ENCODE data around the gene VPS8.

VPS8 gene

DNA sequence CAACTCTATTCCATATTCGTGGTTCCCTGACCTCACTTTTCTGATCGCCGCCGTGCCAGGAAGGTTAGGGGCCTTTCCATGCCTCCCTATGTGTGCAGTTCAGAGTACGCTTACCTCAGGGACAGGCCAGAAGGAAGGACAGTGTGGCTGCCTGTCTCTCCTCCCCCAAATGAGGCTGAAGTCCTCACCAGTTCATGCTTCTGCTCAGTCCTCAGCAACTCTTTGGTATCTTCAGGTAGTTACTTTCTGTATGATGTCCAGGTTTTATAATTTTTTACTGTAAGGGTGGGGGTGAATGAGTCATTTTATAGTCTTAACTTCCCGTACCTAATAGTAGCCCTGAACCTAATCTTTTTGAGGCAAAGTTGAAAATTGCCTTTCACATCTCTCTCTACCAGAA lies 98.7 kb downstream of the VPS8 start:
- Histone ChIP-seq H3K9me3 (ENCODE audit: control insufficient read depth, insufficient read depth, low read depth, low read length) (no peaks in the 10 kb centered on the region), H3K4me1 (ENCODE audit: control insufficient read depth, insufficient read depth, low read length) (no peaks in the 10 kb centered on the region), H3K36me3 (ENCODE audit: control insufficient read depth in 2 of 2, insufficient read depth in 1 of 2, low read length in 2 of 2) (peaks cover 0 to 7% of the 10 kb centered on the region in 2 experiments; a peak in 1 of 3 replicates), H3K27ac (ENCODE audit: extremely low read depth, low read depth, low read length) (no peak overlapping the region), H3K4me3 (ENCODE audit: low read depth, low read length) (no peak overlapping the region)
- ChIA-PET CTCF (no interaction called here), POLR2A (no interaction called here)
- TF ChIP-seq ZNF571 (tag by site-specific recombination; IDR thresholded peaks at IDR 0.05) = no peak
- TF ChIP-seq, protein P1, sequence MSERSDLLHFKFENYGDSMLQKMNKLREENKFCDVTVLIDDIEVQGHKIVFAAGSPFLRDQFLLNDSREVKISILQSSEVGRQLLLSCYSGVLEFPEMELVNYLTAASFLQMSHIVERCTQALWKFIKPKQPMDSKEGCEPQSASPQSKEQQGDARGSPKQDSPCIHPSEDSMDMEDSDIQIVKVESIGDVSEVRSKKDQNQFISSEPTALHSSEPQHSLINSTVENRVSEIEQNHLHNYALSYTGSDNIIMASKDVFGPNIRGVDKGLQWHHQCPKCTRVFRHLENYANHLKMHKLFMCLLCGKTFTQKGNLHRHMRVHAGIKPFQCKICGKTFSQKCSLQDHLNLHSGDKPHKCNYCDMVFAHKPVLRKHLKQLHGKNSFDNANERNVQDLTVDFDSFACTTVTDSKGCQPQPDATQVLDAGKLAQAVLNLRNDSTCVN (tag by site-specific recombination; optimal IDR thresholded peaks at IDR 0.05) = no peak
- TF ChIP-seq IKZF3 (tag by site-specific recombination; IDR thresholded peaks at IDR 0.05) = no peak
- TF ChIP-seq ZBTB20 (tag by site-specific recombination; IDR thresholded peaks at IDR 0.05) = no peak
- no peak for TF ChIP-seq ZNF560 (tag by site-specific recombination; IDR thresholded peaks at IDR 0.05; ENCODE audit: borderline replicate concordance)
- TF ChIP-seq, protein P2, sequence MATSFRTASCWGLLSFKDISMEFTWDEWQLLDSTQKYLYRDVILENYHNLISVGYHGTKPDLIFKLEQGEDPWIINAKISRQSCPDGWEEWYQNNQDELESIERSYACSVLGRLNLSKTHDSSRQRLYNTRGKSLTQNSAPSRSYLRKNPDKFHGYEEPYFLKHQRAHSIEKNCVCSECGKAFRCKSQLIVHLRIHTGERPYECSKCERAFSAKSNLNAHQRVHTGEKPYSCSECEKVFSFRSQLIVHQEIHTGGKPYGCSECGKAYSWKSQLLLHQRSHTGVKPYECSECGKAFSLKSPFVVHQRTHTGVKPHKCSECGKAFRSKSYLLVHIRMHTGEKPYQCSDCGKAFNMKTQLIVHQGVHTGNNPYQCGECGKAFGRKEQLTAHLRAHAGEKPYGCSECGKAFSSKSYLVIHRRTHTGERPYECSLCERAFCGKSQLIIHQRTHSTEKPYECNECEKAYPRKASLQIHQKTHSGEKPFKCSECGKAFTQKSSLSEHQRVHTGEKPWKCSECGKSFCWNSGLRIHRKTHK (tag by site-specific recombination; IDR thresholded peaks at IDR 0.05) = no peak
- TF ChIP-seq, protein P3, sequence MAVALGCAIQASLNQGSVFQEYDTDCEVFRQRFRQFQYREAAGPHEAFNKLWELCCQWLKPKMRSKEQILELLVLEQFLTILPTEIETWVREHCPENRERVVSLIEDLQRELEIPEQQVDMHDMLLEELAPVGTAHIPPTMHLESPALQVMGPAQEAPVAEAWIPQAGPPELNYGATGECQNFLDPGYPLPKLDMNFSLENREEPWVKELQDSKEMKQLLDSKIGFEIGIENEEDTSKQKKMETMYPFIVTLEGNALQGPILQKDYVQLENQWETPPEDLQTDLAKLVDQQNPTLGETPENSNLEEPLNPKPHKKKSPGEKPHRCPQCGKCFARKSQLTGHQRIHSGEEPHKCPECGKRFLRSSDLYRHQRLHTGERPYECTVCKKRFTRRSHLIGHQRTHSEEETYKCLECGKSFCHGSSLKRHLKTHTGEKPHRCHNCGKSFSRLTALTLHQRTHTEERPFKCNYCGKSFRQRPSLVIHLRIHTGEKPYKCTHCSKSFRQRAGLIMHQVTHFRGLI (tag by site-specific recombination; IDR thresholded peaks at IDR 0.05) = no peak
- TF ChIP-seq ZNF530 (tag by site-specific recombination; IDR thresholded peaks at IDR 0.05; ENCODE audit: low read depth) = no peak

DNA sequence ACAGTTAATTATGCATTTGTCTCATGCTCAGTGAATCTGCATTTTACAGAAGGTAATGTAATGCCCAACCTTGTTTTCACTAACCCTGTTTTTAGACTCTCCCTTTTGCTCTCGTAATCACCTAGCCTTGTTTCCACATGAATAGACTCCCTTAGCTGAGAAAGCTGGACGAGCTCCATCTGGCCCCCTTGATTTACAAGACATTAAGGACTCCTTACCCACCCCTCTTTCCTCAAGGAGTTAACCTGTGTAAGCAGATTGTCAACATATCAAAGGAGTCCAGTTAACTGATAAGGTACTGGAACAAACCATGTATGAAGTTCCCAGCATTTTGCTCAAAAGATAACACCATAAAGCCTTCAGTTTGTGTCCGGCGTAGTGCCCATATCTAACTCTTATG lies 99.6 kb downstream of the VPS8 start:
- H3K36me3 ChIP-seq (ENCODE audit: control insufficient read depth in 2 of 2, insufficient read depth in 1 of 2, low read length in 2 of 2) = peaks cover 0 to 11% of the 10 kb centered on the region in 2 experiments; a peak in 1 of 3 replicates
- no peaks in the 10 kb centered on the region for H3K9me3 ChIP-seq (ENCODE audit: control insufficient read depth, insufficient read depth, low read depth, low read length)
- no peak overlapping the region for H3K27ac ChIP-seq (ENCODE audit: extremely low read depth, low read depth, low read length)
- ChIA-PET POLR2A (no interaction called here), CTCF (no interaction called here)
- H3K4me3 ChIP-seq (ENCODE audit: low read depth, low read length) = no peak overlapping the region
- H3K4me1 ChIP-seq (ENCODE audit: control insufficient read depth, insufficient read depth, low read length) = no peaks in the 10 kb centered on the region
- TF ChIP-seq ZNF530 (tag by site-specific recombination; IDR thresholded peaks at IDR 0.05; ENCODE audit: low read depth) = no peak
- TF ChIP-seq ZNF214 (tag by site-specific recombination; IDR thresholded peaks at IDR 0.05; ENCODE audit: borderline replicate concordance) = no peak
- TF ChIP-seq ZNF426 (tag by site-specific recombination; IDR thresholded peaks at IDR 0.05) = no peak
- TF ChIP-seq, protein P4, sequence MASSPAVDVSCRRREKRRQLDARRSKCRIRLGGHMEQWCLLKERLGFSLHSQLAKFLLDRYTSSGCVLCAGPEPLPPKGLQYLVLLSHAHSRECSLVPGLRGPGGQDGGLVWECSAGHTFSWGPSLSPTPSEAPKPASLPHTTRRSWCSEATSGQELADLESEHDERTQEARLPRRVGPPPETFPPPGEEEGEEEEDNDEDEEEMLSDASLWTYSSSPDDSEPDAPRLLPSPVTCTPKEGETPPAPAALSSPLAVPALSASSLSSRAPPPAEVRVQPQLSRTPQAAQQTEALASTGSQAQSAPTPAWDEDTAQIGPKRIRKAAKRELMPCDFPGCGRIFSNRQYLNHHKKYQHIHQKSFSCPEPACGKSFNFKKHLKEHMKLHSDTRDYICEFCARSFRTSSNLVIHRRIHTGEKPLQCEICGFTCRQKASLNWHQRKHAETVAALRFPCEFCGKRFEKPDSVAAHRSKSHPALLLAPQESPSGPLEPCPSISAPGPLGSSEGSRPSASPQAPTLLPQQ (tag by site-specific recombination; IDR thresholded peaks at IDR 0.05) = no peak
- TF ChIP-seq, protein P5, sequence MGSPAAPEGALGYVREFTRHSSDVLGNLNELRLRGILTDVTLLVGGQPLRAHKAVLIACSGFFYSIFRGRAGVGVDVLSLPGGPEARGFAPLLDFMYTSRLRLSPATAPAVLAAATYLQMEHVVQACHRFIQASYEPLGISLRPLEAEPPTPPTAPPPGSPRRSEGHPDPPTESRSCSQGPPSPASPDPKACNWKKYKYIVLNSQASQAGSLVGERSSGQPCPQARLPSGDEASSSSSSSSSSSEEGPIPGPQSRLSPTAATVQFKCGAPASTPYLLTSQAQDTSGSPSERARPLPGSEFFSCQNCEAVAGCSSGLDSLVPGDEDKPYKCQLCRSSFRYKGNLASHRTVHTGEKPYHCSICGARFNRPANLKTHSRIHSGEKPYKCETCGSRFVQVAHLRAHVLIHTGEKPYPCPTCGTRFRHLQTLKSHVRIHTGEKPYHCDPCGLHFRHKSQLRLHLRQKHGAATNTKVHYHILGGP (tag by site-specific recombination; IDR thresholded peaks at IDR 0.05) = no peak
- TF ChIP-seq ZNF16 (tag by site-specific recombination; IDR thresholded peaks at IDR 0.05; ENCODE audit: low read depth) = no peak
- TF ChIP-seq ZNF830 (tag by site-specific recombination; IDR thresholded peaks at IDR 0.05; ENCODE audit: low read depth) = no peak

DNA sequence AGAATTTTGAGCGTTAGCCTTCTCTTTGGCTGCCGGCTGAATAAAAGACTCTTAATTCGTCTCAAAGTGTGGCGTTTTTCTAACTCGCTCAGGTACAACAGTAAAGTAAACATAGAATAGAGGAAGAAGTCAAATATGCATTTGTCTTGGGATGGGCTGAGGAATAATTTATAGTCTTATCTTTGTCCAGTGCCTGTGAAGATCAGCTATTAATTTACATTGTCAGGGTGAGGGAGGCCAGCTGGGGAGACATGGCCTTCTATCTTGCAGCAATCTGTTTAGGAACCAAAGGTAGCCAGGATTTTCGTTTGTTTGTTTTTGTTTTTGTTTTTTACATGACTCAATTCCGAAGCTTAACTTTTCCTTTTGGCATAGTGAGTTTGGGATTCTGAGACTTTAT lies 100.2 kb downstream of the VPS8 start:
- peaks cover 0 to 16% of the 10 kb centered on the region in 2 experiments; a peak in 1 of 3 replicates for H3K36me3 ChIP-seq (ENCODE audit: control insufficient read depth in 2 of 2, insufficient read depth in 1 of 2, low read length in 2 of 2)
- ChIA-PET CTCF (no interaction called here), POLR2A (no interaction called here)
- no peak overlapping the region for H3K4me3 ChIP-seq (ENCODE audit: low read depth, low read length)
- H3K27ac ChIP-seq (ENCODE audit: extremely low read depth, low read depth, low read length) = no peak overlapping the region
- H3K9me3 ChIP-seq (ENCODE audit: control insufficient read depth, insufficient read depth, low read depth, low read length) = no peaks in the 10 kb centered on the region
- no peaks in the 10 kb centered on the region for H3K4me1 ChIP-seq (ENCODE audit: control insufficient read depth, insufficient read depth, low read length)
- no peak for TF ChIP-seq ZNF19 (tag by site-specific recombination; IDR thresholded peaks at IDR 0.05; ENCODE audit: low read depth)
- no peak for TF ChIP-seq SCRT1 (tag by site-specific recombination; IDR thresholded peaks at IDR 0.05; ENCODE audit: borderline replicate concordance)
- no peak for TF ChIP-seq ZNF423 (tag by site-specific recombination; IDR thresholded peaks at IDR 0.05)
- no peak for TF ChIP-seq ZNF146 (tag by site-specific recombination; IDR thresholded peaks at IDR 0.05)
- TF ChIP-seq ZNF155 (tag by site-specific recombination; IDR thresholded peaks at IDR 0.05) = no peak
- no peak for TF ChIP-seq GLI2 (tag by site-specific recombination; IDR thresholded peaks at IDR 0.05; ENCODE audit: borderline replicate concordance, low read depth)
- no peak for TF ChIP-seq KLF7 (tag by site-specific recombination; IDR thresholded peaks at IDR 0.05; ENCODE audit: borderline replicate concordance)
- no peak for TF ChIP-seq ZNF157 (tag by site-specific recombination; IDR thresholded peaks at IDR 0.05)
- no peak for TF ChIP-seq ZNF214 (tag by site-specific recombination; IDR thresholded peaks at IDR 0.05; ENCODE audit: borderline replicate concordance)
- TF ChIP-seq ZNF792 (tag by site-specific recombination; IDR thresholded peaks at IDR 0.05) = no peak
- no peak for TF ChIP-seq ZNF843 (tag by site-specific recombination; IDR thresholded peaks at IDR 0.05)
- no peak for TF ChIP-seq ZNF510 (tag by site-specific recombination; IDR thresholded peaks at IDR 0.05; ENCODE audit: insufficient replicate concordance)
- no peak for TF ChIP-seq ZIC2 (tag by site-specific recombination; IDR thresholded peaks at IDR 0.05)

All from HEK293 (cell line).